Fibroblast of the conjunctiva (primary cell): ENCODE measurements around the gene AGPAT1.
"Not testable (repeated sequence)": the region's sequence is repeated elsewhere in the genome, so short reads cannot be mapped to it uniquely, and the experiment has no call there.

Source experiments
- DNase-seq: peaks from one replicate; pipeline ENCODE4 v3.0.0-alpha.2; 2010; ENCODE audit warnings: low read depth

AGPAT1 gene, protein sequence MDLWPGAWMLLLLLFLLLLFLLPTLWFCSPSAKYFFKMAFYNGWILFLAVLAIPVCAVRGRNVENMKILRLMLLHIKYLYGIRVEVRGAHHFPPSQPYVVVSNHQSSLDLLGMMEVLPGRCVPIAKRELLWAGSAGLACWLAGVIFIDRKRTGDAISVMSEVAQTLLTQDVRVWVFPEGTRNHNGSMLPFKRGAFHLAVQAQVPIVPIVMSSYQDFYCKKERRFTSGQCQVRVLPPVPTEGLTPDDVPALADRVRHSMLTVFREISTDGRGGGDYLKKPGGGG

DNA sequence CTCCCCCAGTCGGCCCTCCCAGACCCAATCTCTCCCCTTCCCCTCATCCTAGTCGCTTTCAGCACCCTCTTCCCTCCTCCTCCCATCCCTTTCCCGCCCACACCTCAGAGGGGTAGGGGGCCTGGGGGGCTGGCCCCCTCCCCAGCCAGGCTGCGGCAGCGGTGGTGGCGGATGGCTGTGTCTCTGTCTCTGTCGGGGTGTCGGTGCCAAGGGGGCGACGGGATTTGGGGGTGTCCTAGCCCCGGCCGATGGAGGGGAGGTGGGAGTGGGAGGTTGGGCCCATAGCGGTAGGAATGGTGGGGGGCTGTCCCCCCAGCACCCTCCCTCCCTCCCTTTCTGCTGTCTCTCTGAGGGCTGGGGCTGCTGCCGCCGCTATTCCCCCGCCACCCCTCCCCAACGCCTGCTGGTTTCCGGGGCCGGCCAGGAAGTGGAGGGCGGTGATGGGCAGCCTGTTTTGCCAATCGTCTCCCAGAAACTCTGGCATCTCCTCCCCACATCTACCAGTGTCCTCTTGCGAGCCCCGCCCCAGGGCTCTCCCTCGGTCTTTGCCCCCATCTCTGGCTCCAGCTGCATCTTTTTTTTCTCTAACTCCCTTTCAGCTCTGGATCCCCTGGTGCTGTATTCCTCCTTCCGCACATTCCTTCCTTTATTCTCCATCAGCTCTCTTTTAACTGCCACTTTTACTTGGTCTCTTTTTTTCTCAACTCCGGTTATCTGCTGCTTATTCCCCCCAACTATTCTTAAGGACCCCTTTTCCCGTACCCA lies at the start of gene AGPAT1:
Gene AGPAT1 (minus strand): TSS at position 374 of the 765 bp plus-strand sequence. CDS start 4,588 bp downstream, outside the sequence.
- peak; percentile 95 for DNase-seq

DNA sequence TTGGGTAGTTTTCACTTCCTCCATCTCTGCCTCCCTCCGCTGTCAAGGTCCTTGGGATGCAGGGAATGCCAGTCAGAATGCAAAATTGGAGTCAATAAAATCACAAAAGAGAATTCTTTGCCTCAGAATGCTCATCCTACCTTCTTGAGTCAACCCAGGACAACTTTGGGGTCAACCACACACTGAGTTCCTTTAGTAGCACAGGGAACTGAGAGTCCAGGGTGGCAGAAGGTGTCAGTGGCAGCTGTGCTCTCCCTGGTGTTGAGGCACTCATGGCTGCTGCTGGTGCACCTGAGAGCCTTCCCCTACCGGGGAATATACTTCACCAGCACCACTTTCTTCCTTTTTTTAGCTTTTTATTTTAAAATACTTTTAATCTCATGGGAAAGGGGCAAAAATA lies 48.8 kb upstream of the AGPAT1 start:
- DNase-seq: no peak

DNA sequence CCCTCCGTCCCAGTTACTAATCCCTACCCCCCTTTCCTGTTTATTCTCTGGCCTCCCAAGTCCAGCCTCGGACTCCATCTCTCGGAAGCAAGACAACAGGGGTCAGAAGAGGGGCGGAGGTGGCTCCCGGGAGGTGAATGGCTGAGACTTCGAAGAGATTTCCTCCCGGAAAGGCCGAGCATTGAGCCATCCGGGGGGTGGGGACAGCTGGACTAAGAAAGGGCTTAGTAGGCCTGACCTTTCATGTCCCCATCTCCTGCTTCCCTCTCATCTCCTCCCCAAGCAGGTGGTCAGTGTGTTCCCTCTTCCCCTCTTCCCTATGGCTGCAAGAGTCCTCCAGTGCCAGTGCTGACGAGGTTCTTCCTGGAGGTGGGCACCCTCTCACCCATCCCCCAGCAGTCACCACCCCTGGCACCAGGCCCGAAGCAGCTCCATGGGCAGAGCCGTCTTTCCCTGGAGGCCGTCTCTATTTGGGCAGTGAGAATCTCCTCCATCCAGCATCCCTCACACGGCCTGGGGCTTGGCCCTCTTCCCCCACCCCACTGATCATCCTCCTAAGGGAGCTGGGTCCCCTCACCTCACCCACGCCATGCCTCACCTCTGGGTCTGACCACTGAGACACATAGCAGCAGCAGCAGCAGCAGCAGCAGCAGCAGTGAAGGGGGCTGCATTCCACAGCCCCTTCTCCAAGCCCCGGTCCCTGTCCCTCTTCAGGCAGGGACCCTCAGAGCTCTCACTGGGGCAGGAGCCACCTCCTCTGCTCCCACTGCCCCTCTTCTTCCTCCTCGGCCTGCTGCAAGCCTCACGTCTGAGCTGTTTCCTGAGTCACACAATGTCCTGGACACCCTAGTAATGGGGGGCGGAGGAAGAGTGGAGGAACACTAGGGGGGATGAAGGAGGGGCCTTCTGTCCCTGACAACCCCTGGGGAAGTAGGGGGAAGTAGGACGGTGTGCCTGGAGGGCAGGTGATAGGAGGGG lies 47.7 kb upstream of the AGPAT1 start, which contains the start of gene NOTCH4:
Gene NOTCH4 (minus strand): TSS at position 810 of the 978 bp plus-strand sequence. CDS start 139 bp downstream, at position 671.
- DNase-seq: no peak

DNA sequence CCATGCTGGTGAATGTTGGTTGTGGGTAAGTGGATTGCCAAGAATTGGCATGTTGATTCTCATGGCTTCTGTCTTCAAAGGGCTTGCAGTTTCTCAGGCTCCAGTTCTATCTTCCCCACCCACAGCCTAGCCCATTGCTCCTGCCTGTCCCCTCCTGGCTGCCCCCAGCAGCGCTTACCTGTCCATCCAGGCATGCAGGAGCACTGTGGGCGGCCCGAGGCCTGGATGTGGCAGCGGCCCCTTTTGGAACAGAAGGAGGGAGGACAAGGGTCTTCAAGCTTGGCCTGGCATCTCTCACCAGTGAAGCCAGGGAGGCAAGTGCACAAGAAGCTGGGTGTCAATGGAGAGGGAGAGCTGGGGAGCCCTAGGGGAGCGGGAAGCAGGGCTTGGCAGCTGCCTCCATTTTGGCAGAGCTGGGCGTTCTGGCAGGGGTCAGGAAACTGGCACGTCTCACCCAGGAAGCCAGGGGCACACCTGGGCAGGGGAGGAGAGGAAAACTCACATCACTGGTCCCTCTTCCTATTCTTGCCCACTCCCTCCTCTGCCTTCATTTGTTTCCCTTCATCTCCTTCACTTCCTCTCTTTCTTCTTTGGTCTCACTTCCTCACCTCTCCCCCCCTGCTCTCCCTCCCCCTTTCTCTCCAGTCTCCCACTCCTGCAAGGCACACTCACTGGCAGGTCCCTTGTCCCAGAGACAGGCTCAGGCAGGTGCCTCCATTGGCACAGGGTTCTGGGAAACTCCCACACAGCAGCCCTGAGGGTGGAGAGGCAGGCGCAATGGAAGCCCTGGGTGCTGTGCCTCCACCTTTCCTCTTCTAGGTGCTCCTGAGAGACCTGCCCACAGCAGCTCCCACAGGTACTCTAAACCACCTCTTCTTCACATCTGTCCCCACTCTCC lies 46.7 kb upstream of the AGPAT1 start:
- DNase-seq: no peak

DNA sequence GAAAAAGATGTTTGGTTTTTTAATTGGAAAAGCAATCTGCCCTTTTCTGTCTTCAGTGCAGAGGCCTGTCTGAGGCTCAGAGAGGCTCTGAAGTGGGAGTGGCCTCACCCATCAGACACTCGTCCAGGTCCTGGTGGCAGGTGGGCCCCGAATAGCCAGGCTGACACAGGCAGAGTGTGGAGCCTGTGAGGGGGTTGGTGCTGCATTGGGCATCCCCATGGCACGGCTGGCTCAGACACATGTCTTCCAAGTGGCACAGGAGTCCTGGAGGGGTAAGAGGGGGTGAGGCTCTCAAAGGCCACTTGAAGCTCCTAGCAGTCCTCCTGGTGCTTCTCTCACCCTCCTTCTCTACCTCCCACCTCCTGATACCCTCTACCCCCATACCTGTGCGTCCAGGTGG lies 44.1 kb upstream of the AGPAT1 start:
- DNase-seq: no peak

DNA sequence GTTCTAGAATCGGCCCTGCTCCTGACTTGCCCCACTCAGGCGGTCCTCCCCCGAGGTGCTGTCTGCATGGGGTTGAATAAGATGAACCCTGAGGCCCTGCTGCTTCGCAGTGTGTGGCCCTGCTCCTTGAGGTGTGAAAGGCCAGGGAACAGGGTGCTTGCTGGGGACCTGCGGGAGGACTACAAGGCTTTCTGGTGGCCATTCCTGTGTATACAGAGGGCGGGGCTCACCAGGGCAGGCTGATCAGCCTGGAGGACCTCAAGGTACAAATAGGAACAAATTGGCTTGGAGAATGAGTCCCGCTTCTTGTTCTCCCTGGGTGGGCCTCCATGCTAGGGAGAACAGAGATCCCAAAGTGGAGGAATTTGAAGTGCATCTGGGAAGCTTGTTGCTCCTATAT lies 42.3 kb upstream of the AGPAT1 start:
- no peak for DNase-seq

DNA sequence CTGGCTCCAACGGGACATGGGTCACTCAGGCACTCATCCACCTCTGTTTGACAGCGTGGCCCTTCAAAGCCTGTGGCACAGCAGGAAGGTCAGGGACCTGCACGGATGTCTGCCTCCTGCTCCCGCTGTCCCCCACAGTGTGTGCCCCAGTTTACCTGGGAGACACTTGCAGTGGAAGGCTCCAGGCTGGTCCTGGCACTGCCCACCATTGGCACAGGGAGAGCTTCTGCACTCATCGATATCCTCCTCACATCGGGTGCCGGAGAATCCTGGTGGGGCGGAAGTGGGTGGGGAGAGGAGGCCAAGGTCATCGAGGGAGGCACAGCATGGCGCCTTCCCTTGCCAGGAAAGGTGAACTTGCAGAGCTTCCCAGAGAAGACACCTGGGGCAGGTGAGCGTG lies 41.1 kb upstream of the AGPAT1 start:
- DNase-seq: no peak

DNA sequence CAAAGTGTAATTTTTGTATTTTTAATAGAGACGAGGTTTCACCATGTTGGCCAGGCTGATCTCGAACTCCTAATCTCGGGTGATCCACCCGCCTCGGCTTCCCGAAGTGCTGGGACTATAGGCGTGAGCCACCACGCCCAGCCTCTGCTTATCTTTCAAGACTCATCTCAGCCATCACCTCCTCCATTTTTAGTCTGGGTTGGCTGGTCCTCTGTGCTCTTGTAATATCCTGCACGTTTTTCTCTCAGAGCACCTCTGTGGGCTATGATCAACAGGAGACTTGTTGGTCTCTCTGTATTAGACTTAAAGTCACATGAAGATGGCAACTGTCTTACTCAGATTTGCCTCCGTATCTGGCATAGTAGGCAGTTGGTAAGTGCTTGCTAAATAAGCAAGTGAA lies 40.4 kb upstream of the AGPAT1 start:
- DNase-seq: no peak

DNA sequence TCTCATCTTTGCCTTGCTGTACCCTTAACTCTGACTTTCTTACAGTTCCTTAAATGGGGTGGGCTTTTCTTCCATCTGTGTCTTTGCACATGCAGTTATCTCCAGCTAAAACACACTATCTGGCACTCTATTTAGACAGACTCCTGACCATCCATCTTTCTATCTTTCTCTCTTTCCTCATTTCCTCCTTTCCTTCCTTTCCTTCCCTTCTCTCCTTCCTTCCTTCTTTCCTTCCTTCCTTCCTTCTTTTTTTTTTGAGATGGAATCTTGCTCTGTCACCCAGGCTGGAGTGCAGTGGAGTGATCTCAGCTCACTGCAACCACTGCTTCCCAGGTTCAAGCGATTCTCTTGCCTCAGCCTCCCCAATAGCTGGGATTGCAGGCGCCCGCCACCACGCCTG lies 39.7 kb upstream of the AGPAT1 start:
- DNase-seq: no peak

DNA sequence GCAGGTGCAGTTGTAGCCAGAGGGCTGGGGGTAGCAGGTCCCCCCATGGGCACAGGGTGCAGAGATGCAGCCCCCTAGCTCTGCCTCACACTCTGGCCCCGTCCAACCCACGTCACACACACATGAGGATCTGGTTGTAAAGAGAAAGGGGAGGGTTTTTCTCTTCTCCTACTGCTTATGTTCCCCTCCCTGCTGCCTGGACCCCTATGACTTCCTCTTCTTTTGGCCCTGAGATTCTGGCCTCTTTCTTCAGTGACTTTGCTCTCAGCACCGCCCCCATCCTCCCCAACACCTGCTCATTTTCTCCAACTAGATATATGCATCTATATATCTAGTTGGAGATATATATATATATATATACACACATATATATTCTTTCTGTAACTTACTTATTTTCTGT lies 38.2 kb upstream of the AGPAT1 start:
- no peak for DNase-seq

DNA sequence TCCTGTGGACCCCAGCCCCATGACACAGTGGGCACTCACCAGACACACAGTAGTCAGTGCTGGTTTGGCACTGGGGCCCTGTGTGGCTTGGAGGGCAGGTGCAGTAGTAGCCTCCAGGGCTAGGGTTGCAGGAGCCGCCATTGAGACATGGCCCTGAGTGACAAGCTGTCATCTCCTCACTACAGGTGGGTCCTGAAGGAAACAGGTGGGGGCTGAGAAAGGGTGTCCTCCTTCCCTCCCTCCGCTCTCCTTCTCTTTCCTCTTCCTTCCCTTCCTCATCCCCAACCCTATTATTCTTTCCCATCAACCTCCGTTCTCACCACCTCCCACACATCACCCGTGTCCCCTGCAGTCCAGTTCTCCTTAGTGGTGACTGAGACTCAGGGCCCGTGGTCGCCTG lies 37.8 kb upstream of the AGPAT1 start:
- no peak for DNase-seq

DNA sequence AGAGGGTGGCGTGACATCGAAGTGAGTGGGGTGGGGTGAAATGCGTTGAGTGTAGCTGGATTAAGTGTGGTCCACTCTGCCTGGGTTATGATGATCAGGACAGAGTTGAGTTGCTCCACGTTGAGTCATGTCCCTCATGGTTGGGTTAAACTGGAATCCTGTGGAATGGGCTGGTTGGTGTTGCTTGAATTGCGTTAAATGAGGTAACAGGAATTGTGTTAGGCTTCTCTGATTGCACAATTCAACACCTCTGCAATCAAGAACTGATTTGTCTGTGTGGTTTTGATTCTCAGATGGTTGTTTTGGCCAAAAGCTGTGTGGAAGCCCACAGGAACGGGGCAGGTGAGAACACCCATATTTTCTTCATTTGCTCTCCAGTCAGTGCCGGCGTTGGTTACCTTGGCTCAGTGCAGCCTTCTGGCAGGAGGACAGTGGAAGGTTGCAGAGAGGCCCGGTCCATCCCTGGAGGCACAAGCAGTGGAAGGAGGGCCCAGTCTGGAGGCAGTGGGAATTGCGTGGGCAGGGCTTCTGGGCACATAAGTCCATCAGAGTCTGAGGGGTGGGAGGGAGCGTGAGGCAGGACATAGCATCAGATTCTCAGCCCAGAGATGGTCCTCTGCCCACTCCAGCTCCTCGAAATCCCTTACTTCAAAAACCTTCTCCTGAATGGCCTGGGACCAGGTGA lies 36.3 kb upstream of the AGPAT1 start:
- no peak for DNase-seq

DNA sequence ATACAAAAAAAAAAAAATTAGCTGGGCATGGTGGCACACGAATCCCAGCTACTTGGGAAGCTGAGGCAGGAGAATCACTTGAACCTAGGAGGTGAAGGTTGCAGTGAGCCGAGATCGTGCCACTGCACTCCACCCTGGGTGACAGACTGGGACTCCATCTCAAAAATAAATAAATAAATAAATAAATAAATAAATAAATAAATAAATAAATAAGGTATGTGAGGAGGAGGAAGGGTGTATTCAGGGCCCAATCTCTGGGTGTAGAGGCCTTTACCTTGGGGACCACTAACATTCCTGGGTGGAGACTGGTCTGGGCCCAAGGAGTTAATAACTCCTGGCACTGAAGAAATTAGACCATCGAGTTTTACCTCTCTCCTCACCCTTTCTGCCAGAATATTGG lies 35.5 kb upstream of the AGPAT1 start:
- DNase-seq: not testable (repeated sequence)

DNA sequence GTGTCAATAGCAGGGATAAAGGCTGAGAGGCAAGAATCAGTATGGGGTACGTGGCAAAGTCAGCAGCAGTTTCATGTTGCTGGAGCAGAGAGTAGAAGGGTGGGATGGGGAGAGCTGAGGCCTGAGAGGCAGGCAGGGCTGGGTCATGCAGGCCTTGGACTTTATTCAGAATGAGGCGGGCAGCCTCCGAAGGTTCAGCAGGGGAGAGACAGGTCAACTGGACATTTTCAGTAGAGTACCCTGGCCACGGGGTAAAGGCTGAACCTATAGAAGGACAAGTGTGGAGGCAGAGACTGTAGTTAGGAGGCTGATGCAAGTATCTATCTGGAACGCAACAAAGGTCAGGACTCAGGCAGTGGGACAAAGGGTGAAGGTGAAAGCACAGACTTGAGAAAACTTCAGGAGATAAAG lies 34.3 kb upstream of the AGPAT1 start:
- no peak for DNase-seq

DNA sequence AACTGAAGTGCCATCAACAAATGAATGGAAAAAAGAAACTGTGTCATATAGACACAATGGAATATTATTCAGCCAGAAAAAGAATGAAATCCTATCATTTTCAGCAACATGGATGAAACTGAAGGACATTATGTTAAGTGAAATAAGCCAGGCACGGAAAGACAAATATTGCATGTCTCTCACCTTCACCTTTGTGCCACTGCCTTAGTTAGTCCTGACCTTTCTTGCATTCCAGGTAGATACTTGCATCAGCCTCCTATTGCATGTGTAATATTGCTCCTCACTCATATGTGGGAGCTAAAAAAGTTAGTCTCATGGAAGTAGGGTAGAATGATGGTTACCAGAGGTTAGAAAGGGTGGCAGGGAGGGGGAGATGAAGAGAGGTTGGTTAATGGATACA lies 33.1 kb upstream of the AGPAT1 start:
- DNase-seq: no peak

DNA sequence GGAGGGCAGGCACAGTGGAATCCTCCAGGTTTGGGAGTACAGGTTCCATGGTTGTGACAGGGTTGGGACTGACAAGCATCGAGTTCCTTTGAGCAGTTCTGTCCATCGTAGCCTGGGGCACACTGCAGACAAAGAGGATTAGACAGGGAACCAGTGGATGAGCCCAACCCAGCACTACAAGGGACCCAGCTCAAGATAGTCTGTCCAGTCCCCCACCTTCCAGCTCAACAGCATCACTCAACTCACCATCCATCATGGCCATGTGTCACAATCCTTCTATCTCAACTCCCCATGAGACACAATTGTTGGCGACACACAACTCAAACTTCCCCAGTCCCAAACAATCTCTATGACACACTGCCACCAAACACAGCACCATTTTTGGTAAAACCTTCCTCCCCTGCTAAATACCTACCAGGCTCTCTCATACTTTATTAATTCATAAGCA lies 28.4 kb upstream of the AGPAT1 start:
- no peak for DNase-seq

DNA sequence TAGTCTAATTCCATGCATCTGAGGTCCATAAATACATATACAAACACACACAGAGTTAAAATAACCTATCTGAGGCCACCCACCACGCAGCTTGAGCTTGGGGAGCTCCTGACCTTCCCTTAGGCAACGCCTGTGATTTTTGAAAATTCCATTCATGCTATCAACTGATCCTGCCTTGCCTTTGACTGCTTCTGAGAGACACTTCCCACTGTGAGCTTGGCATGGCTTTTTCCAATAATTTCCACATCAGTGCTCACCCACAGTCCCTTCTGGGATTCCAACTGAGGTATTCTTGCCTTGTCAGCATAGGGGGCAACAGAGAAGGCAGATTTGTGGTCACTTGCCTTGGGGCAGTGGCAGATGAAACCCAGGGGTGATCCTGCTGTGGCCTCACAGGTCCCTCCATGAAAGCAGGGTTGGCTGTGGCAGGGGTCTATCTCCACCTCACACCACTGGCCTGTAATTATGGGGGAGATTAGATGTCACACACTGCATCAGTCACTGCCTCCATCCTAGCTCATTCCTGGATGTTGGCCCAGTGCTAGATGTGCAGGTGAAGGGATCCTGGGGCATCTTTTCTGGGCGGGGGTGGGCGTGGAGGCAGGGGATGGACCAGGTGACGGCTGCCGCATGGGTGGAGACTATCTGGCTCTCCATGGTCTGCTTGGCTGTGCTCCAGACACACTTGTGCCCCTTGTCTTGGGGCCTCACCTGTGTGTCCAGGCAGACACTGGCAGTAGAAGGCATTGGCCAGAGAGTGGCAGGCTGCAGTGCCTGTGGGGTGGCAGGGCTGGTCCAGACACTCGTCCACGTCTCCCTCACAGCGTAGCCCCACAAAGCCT lies 27.8 kb upstream of the AGPAT1 start:
- no peak for DNase-seq

DNA sequence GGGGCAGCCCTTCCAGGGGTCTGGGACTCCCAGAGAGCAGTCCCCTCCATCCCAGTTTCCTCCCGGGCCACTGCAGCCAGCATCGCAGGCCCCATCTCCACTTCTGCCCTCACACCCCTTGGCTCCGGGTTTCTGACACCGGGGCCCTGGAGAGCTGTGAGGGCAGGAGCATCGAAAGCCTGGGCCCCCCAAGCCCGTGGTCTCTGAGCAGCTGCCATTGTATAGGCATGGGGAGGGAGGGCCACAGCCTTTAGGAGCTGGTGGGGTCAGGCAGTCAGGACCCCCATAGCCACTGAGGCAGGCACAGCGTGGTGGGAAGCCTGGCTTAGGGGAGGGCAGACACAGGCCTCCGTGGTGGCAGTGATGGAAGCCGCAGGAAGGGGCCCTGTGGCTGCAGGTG lies 26.3 kb upstream of the AGPAT1 start:
- DNase-seq: no peak

DNA sequence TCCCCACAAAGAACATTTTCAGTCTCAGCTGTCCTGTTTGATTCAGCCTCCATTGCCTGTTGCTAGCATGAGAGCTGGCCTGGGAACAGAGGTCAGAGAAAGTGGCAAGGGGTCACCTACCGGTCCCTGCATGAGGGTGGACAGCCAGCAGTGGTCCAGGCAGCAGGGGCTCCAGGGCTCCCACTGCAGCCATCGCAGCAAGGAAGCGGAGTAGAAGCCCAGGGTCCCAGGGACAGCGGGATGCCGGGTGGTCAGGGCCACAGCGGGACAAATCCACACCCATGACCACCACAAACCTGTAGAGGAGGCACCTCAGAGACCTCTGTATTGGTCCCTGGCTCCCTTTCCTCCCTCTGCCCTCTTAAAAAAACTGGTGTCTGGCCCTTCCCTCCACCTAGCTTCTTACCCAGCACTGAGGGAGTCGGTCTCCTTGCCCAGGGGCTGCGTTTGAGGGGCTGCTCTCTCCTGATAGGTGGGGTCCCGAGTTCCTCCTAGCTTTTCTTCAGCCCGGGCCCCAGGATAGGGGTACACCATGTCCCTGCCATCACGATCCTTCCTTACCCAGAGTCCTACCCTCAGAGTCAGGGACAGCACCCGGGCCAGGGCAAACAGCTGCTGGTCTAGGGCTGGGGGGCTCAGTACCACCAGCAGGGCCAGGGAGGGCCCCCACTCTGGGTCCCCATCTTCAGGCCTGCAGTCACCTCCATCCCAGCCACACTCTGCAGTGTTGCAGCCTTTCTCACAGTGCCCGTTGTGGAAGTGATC lies 25.0 kb upstream of the AGPAT1 start:
- no peak for DNase-seq
